Erythroblast (primary cell): ENCODE measurements around the gene ARL4C.

Experiments used
- GATA1 ChIP-seq: IDR thresholded peaks from 2 replicates; pipeline ENCODE4 v1.6.1; 2011; ENCODE audit warnings: low read depth, mild to moderate bottlenecking, control low read depth, low read length, moderate library complexity
- POLR2A ChIP-seq: IDR thresholded peaks from 2 replicates; pipeline ENCODE4 v1.6.1; 2011; ENCODE audit warnings: mild to moderate bottlenecking, low read length

- TF ChIP-seq POLR2A: no peak
- TF ChIP-seq GATA1: no peak
Observed at GRCh38 chr2:234472155-234472554, 24.7 kb downstream of the ARL4C start.
